Activated naive CD4-positive, alpha-beta T cell (primary cell): ENCODE measurements around the gene DCHS1.

ENCODE experiments used
- DNase-seq, 4 experiments: peaks; one replicate each; lab custom pipeline; 2025; lab: John Stamatoyannopoulos, UW

Gene DCHS1

GRCh38 chr11:6611092-6611962 lies 44.3 kb downstream of the DCHS1 start:
- DNase-seq: peak in 1 of 4 experiments; percentile 24

- DNase-seq: no peak
Measured at GRCh38 chr11:6610591-6610990, 45.0 kb downstream of the DCHS1 start.

GRCh38 chr11:6609502-6610015 lies 46.0 kb downstream of the DCHS1 start:
- DNase-seq: no peak

- DNase-seq: no peak
Measured at GRCh38 chr11:6608726-6609501, 46.7 kb downstream of the DCHS1 start.

- no peak for DNase-seq
Measured at GRCh38 chr11:6608011-6608410, 47.6 kb downstream of the DCHS1 start.

GRCh38 chr11:6607190-6607795 lies 48.3 kb downstream of the DCHS1 start:
- no peak for DNase-seq

GRCh38 chr11:6606471-6607189 lies 49.0 kb downstream of the DCHS1 start:
- peak in 2 of 4 experiments; percentile 8 to 12 for DNase-seq

GRCh38 chr11:6604790-6605189 lies 50.8 kb downstream of the DCHS1 start:
- DNase-seq: no peak

GRCh38 chr11:6604081-6604626 lies 51.5 kb downstream of the DCHS1 start:
- DNase-seq: peak in 2 of 4 experiments; percentile 19 to 30

- peak; percentile 55 to 77 (median 64) for DNase-seq
Measured at GRCh38 chr11:6603287-6604080, 52.1 kb downstream of the DCHS1 start, which contains the start of the genes ILK and RRP8. Gene ILK, plus strand, starts transcription at chr11:6603774. Its CDS starts 498 bp downstream, at chr11:6604272. Gene RRP8, minus strand, starts transcription at chr11:6603616. Its CDS starts 114 bp downstream, at chr11:6603502.

GRCh38 chr11:6602096-6602940 lies 53.3 kb downstream of the DCHS1 start:
- DNase-seq: no peak

GRCh38 chr11:6601041-6601461 lies 54.6 kb downstream of the DCHS1 start:
- DNase-seq: no peak

- no peak for DNase-seq
Measured at GRCh38 chr11:6599881-6600390, 55.7 kb downstream of the DCHS1 start.

GRCh38 chr11:6599449-6599848 lies 56.2 kb downstream of the DCHS1 start:
- no peak for DNase-seq

- no peak for DNase-seq
Measured at GRCh38 chr11:6598555-6598954, 57.1 kb downstream of the DCHS1 start.

- no peak for DNase-seq
Measured at GRCh38 chr11:6596239-6596877, 59.3 kb downstream of the DCHS1 start.

GRCh38 chr11:6594142-6594768 lies 61.4 kb downstream of the DCHS1 start:
- DNase-seq: no peak

- DNase-seq: no peak
Measured at GRCh38 chr11:6588018-6588417, 67.6 kb downstream of the DCHS1 start.
